GM12874 (cell line): ENCODE measurements around the gene VPS52.

Experiments
- TF ChIP-seq, protein P1 (sequence below): IDR thresholded peaks from 2 replicates; pipeline ENCODE4 v1.5.1; 2011; ENCODE audit warnings: low read depth, mild to moderate bottlenecking, control low read depth, low read length, moderate library complexity; ENCODE audit not compliant: insufficient read depth

The VPS52 gene

DNA sequence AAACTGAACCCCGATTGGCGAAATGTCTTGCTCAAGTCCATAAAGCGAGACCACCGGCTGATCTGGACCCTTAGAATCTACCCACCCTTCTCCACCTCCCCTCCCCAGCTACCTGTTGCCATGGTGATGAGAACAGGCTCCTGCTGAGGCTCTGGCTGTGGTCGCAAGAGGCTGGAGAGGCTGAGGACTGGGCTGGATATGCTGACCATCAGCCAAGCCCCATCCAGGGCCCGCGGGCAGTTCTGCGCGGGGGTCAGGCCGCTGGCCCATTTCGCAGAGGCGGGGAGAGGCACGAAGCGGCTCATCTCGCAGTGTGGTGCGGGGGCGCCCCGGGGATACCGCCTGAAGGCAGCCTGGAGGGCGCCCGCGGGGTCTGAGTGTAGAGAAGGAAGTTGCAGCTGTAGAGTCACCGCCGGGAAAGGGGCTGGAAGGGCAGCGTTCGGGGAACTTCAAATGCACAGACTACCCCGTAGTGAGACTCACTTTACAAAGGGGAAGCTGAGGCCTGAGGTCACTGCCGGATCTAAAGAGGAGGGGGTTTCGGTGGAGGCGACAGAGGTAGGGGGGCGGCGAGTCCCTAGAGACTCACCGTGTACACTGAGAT, 41.5 kb upstream of the VPS52 start:
- TF ChIP-seq, protein P1, sequence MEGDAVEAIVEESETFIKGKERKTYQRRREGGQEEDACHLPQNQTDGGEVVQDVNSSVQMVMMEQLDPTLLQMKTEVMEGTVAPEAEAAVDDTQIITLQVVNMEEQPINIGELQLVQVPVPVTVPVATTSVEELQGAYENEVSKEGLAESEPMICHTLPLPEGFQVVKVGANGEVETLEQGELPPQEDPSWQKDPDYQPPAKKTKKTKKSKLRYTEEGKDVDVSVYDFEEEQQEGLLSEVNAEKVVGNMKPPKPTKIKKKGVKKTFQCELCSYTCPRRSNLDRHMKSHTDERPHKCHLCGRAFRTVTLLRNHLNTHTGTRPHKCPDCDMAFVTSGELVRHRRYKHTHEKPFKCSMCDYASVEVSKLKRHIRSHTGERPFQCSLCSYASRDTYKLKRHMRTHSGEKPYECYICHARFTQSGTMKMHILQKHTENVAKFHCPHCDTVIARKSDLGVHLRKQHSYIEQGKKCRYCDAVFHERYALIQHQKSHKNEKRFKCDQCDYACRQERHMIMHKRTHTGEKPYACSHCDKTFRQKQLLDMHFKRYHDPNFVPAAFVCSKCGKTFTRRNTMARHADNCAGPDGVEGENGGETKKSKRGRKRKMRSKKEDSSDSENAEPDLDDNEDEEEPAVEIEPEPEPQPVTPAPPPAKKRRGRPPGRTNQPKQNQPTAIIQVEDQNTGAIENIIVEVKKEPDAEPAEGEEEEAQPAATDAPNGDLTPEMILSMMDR, result no peak

DNA sequence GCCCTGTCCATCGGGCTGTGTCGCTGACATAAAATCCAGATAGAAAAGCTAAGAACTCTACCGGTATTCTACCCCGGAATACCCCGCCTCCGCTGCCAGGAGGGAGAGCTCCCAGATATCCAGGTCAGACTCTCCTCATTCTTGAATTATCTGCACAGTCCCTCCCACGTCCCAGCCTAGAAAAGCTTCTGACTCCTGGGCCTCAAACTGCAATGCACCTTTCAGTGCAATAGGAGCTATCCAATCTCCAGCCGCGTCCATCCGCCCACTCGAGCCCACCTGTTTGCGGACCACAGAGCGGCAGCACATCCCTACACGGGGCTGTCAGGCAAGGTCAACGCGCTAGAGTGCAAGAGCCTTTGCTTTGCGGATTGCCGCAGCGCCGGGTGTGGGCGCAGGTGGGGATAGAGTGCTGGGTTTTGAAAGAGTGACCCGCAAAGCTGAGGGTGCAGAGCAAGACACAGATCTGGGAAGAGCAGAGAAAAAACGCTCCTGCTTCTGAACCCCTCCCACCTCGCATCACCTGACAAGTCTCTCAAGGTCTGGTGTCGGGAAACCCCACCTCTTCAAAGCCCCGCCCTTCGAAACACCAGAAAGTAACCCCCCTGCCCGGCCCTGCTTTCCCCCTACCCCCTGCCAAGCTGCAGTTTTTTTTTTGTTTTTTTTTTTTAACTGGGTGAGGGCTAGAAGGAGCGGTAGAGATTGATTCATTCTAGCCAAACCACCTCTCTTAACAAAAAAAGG, 40.9 kb upstream of the VPS52 start:
- TF ChIP-seq, protein P1, result no peak

DNA sequence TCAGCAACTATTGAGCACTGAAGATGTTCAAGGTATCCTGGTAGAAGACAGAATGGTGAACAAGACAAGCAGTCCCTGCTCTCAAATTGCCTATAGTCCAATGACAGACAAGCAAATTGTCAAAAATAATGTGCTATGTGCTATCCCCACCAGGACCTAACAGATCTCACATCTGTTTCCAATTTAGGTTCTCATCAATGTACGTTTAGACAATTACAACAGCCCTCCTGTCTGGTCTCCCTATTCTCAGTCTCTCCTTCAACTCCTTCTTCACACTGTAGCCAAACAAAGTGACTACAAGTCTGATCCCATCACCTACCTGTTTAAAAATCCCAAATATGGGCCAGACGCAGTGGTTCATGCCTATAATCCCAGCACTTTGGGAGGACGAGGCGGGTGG, 34.7 kb upstream of the VPS52 start:
- TF ChIP-seq, protein P1, result no peak

DNA sequence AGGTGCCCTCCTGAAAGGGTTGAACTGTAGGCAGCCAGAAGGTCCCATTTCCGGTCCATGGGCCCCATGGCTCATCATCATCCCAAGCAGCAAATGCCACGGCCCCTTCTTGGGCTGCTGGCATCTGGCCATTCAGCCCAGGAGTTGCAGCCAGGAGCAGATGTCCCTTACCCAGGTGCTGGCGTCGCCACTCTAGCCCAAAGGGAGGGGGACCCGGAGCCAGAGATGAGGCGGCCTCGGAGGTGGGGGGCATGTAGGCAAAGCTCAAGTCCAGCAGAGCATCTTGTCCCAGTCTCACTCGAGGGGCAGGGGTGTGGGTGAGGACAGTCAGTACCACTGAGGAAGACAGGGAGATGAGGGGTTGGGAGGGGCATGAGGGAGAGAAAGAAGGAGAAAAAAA, 33.4 kb upstream of the VPS52 start:
- TF ChIP-seq, protein P1, result no peak

DNA sequence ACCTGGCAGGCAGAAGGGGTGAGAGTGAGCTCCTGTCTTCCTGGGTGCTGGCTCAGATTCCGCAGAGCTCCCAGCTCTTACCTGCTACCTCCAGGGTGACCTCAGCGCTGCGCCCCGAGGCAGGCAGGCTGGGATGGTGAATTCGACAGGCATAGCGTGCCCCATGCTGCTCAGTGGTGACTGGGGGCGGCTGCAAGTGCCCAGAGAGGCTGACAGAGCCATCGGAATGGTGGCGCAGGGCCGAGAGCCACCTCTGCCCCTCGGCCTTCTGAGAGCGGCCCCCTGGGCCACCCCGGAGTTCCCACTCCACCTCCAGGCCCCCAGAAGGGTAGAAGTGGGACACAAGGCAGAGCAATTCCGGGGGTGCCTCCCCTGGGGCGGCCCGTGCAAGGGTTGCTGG, 32.5 kb upstream of the VPS52 start:
- TF ChIP-seq, protein P1, result no peak

DNA sequence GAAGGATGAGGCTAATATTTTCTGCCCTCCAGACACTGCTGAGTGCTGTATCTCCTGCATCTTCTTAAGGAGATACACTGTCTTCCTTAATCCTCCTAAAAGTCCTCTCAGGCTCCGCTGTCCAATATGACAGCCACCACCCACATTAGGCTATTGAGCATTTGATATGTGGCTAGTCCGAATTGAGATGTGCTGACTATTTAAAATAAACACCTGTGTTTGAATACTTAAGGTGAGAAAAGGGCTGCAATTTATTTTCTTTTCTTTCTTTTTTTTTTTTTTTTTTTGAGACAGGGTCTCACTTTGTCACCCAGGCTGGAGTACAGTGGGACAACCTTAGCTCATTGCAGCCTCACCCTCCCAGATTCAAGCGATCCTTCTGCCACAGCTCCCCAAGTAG, 30.2 kb upstream of the VPS52 start:
- TF ChIP-seq, protein P1, result no peak

DNA sequence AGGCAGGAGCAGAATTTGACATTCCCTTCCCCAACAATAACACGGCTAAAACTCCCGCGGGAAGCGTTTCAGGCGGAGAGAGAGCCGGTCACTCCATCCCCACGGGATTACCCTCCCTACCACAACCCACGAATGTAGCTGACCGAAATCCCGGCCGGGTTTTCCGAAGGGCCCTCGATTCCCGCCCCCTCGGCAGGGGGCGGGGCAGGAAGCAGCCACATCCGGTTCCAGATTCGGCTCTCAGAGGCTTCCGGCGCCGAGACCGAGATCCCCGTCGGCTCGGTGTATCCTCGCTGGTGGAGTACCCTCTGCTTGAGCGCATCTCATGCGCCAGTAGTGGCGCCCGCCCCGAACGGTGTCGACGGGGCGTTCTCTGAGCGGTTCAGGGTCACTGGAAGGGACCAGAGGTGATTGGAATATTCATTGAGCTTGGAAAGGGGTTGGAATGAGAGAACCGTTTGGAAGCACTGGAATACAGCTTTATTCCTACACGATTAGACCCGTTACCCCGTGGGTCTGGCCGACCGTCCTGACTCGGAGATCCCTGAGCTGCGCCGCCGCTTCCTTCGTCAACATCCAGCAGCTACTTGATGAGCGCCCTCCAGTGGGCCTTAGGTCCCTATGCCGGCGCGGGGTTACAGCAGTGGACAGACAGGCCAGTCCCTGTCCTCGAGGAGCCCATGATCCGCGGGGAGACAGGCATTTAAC, 27.7 kb upstream of the VPS52 start:
- TF ChIP-seq, protein P1, result peak; percentile 81
